ENCODE measurements around the gene PNPLA2.

- TF ChIP-seq ETV6 (conservative IDR thresholded peaks at IDR 0.05 in 1 of 2, IDR thresholded peaks at IDR 0.05 in 1 of 2; ENCODE audit: borderline replicate concordance in 1 of 2, low read depth in 1 of 2), result no peak
- no peak for TF ChIP-seq NRF1 (conservative IDR thresholded peaks at IDR 0.05; ENCODE audit: low read depth, low read length)
Measured at GRCh38 chr11:852762-853161, 34.0 kb downstream of the PNPLA2 start.

All from GM12878 (cell line).